GM19239 (cell line): ENCODE data around the gene NFE2L2.
"Not testable (repeated sequence)": the region's sequence is repeated elsewhere in the genome, so short reads cannot be mapped to it uniquely, and the experiment has no call there.

Experiments used
- DNase-seq: peaks from one replicate; pipeline ENCODE4 v3.0.0; 2011; ENCODE audit warnings: low spot score; ENCODE audit not compliant: insufficient read length
- FAIRE-seq: peaks from 2 replicates; lab custom pipeline; 2011; peaks lifted over from hg19 to GRCh38; lab: Jason Lieb, UNC

Gene NFE2L2

DNA sequence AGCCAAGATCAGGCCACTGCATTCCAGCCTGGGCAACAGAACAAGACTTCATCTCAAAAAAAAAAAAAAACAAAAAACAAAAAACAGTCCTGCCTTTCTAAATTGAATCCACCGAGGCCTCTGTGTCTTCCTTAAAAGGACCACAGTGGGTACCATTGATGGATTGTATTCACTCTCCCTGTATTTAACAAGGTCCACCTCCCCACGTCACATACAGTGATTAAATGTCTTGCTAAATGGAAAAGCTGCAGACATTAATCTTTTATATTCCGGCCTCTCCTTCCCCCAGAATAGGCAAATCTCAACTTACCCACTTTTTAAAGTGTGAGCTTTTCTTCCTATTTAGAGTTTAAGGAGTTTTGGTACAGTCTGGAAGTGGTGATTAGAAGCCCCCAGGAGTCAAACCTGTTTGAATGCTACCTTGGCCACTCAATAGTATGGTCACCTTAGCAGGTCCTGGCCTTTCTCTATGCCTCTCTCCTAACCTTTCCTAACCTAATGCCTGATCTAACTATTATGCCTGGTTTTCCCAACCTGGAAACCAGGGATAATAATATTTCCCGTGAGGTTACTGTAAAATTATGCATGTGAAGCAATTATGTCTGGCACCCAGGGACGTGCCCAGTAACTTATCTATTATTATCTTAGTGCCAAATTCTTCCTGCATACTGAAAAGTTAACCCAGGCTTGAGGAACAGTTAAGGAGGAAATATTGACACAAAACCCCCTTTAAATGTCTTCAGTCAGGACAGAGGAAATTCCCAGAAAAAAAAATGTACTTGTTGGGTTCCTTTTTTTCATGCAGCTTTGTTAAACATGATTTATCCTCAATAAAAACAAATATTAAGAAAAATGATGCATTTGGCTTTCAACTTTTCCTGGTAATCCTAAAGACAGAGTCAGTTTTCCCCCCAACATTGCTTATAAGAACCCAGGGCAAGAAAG is 3.1 kb downstream of the NFE2L2 start:
- FAIRE-seq = peak; percentile 18
- DNase-seq = no peak

DNA sequence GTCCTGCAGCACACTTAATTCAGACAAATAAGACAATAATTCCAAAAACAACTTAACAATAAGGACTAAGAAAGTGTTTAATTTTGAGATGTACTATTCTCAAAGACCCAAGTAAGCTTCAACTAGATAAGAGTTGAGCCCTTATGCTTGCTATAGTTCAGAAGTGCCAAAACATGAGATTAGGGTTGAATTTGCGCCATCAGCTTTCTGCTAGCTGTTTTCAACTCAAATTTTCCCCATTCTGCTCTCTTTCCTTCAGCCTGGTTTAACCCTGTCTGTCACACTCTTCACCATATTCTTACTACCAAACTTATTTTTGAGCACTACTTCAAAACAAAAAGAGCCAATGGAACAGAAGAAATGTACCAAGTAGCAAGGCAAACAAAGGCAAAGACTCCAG is 4.1 kb downstream of the NFE2L2 start:
- FAIRE-seq (no peak), DNase-seq (no peak)

DNA sequence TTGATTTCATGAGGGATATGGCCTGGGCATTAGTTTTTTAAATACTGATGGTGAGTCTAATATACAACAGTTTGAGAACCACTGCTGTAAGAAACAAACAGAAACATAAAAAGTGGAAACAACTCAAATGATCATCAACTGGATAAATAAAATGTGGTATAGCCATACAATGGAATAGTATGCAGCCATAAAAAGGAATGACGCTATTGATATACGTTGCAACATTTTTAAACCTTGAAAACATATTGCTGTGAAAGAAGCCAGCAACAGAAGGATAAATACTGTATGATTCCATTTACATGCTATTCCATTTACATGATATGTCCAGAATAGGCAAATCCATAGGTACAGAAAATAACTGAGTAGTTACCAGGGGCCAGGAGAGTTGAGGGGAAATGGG is 6.5 kb downstream of the NFE2L2 start:
- no peak for FAIRE-seq
- no peak for DNase-seq

DNA sequence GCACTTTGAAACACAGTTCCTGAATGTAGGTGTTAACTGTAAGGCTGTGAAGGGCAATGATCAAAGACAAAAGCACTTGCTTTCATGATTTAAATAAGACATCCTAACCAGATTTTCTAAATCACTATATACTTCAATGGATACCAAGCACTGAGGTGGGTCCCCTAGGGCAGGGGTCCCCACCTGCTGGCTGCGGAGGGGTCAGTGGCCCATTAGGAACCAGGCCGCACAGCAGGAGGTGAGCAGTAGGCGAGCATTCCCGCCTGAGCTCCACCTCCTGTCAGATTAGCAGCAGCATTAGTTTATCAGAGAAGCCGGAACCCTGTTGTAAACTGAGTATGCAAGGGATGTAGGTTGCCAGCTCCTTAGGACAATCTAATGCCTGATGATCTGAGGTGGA is 7.1 kb downstream of the NFE2L2 start:
- FAIRE-seq (no peak), DNase-seq (no peak)

DNA sequence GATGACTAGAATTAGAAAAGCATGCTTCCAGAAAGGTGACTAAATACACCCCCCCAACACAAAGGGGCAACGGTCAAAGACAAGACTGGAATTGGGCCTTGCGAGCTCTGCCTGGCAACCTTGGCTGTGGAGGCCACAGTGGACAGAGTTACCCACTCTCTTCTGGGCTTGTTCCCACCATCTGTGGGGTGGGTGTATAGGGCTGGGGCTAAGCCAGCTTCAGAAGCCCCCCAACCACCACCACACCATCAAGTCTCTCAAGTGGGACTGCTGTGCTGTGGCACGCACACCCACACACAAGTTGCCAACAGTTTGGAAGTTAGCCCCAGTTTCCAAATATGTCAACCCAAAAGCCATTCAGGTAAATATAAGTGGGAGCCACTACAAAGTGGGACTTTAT is 7.8 kb downstream of the NFE2L2 start:
- no peak for FAIRE-seq
- DNase-seq = no peak

DNA sequence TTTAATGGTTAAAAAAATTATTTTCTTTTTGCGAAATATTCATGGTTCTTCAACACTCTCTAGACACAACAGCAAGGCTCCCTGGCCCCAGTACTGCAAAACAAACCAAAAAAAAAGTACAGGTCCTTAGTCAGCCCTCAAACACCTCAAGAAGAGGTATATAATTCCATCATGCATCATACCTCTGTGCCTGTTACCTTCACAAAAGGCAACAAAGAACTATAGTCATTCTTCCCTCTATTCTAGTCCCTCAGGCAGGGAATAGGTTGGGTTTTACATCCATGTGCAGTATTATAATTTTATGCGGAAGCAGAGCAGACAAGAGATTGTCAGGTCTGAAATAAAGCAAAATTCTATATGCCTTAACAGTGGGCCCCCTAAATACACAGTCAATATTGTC is 8.5 kb downstream of the NFE2L2 start:
- FAIRE-seq (no peak), DNase-seq (no peak)

DNA sequence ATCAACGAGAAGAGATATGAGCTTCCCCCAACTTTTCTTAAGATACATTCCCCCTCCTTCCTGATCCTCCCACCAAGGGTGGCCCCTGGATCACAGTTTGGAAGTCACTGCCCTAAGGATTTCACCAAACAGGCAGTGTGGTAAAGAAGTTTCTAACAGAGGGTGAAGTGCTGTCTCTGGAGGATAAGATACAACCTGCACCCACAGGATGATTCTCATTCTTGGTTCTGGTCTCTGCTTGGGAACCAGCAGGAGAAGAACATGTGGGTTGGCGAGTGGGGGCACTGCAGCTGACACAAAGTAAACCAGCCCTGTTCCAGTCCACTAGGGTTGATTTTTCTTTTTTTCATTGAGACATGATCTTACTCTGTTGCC is 9.3 kb downstream of the NFE2L2 start:
- DNase-seq = no peak
- no peak for FAIRE-seq

DNA sequence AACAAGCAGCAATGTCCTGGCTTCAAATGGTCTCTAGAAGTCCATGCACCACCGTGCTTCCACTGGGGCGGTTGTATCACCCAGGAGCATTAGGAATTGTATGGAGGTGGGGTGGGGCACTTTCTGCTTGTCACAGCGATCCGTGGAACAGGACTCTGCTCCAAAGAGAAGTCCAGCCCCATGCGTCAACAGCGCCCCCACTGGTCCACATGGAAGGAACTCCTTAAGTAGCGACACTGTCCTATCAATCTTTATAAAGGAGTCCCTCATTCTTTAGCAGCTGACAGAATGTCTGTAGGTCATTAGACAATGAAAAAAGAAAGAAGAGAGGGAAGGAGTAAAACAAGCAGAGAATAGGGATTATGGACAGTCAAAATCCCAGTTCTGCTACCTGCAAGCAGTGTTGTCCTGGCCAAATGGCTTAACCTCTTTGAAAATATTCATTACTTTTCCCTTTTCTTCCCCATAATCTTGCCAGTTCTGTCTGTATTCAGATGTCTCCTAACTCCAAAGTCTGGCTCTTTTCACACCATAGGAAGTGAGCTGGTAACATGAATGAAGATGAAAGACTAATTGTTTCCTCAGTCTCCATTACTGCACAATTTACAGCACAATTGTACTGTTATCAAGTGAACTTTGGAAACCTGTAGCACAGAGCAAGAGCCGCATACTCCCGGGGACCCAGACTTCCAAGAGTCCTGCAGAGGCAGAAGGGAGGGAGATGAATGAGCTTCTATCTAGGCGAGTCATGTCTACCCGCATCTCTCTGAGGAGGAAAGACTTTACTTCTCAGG is 9.9 kb downstream of the NFE2L2 start:
- FAIRE-seq (no peak), DNase-seq (no peak)

DNA sequence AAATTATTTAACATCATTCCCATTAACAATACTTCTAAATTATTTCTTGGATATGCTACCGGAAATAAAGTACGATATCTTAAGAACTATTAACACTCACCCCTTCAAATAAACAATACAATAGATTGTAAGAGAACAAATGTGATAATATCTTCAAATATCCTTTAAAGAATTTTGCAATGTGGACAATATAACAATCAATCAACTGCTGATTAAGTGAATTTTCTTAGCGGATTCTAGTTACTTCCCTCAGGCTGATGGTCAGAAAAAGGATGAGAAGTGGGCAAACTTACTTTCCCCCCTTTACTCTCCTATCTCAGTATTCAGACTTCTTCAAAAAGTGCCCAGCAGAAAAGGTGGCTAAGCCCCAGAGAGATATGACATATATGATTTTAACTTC is 10.8 kb downstream of the NFE2L2 start:
- FAIRE-seq (no peak), DNase-seq (no peak)

DNA sequence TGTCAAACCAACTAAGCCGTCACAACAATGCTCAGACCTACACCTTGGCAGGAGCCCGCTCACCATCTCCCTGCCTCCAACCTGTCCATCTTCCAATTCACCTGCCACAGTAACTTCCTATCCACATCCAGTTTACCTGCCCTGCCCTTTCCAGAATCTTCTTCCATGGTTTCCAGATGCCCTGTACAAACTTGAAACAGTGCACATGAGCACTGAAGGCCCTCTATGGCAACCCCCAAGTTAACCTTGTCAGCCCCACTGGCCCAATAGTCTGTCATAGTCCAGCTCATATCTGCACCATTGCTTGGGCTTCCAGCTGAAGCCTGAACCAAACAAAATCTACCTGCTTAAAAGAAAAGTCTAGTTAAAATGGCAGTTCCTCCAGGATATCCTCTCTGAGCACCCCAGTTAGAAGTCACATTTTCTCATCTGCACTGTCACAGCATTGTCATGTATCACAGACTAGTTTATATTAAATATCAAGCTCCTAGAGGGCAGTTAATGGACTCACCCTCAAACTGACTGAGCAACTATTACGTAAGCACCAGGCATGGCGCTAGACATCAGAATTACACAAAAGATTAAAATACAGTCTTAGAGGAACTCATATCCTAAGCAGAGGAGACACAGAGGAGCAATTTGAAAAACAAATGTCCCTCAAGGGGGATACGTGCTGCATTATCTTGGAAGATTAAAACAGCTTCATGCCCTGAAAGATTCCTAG is 11.6 kb downstream of the NFE2L2 start:
- FAIRE-seq = no peak

DNA sequence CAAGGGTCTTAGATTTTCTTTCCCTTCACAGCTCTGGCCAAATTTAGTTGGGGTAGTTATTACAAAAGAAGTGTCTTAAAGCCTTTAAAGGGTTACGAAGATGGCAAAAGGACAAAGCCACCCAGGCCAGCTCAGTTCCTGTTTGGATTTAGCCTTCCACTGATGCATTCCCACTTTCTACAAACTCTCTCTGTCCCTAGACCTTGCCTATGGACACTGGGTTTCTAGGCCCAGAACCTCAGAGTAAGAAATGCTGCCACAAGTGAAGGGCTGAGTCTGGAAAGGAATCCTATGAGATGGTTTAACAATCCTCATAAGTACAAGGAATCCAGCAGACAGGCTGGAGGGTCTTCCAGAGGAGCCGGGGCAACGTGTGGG is 13.4 kb downstream of the NFE2L2 start:
- no peak for FAIRE-seq
- DNase-seq = no peak

More for the DNA sequence above, 11.6 kb downstream of the NFE2L2 start:
- no peak for DNase-seq

DNA sequence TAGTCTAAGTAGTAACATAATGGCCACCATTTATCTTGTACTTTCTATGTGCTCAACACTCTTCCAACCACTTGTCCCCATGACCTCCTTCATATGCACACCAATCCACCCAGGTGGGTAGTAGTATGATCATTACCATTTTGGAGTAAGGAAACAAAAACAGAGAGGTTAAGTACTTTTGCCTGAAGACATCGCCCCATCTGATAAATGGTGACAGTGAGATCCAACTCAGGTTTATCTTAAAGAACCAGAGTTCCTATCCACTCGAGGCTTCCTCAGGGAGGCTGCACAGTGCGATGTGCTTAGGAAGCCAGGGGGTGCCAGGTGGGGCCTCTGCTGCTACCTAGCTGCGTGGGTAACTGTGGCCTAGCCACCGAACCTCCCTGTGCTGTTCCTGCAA is 14.1 kb downstream of the NFE2L2 start:
- no peak for DNase-seq
- no peak for FAIRE-seq

DNA sequence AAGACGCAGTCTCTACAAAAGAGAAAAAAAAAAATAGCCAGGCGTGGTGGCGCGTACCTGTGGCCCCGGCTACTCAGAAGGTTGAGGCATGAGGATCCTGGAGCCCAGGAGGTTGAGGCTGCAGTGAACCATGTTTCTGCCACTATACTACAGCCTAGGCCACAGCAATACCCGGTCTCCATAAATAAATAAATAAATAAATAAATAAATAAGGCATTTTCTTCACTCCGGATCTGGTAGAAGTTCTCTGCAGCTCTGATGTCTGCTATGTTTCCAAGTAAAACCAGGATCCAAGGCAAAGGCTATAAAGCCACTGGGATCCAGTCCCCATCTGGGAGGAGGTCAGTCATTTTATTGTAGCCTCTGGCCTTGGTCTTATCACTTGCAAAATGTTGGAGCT is 15.5 kb downstream of the NFE2L2 start:
- DNase-seq = no peak
- no peak for FAIRE-seq

DNA sequence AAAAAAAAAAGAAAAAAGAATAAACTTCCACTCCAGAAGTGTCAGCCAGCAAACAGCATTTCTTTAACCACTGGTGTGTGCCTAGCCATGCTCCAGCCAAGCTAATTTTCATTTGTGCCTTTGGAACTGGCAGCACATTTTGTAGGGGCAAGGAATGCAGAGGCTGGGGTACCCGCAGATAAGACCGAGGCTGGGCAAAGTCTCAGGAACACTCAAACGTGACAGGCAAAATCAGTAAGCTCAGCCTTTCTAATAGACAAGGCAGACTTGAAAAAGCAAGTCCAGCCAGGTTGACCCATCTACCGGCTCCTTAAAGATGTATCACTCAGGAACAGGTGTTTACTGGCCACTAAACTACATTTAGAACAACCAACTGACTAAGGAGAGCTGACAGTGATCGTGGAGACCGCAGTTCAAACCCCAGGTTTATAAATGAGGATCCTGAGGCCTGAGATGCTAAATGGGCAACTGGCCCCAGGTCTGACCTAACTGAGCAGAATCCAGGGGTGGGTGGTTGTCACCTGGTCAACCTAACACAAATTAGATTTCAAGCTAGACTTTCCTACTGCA is 16.7 kb downstream of the NFE2L2 start:
- FAIRE-seq (no peak), DNase-seq (no peak)

DNA sequence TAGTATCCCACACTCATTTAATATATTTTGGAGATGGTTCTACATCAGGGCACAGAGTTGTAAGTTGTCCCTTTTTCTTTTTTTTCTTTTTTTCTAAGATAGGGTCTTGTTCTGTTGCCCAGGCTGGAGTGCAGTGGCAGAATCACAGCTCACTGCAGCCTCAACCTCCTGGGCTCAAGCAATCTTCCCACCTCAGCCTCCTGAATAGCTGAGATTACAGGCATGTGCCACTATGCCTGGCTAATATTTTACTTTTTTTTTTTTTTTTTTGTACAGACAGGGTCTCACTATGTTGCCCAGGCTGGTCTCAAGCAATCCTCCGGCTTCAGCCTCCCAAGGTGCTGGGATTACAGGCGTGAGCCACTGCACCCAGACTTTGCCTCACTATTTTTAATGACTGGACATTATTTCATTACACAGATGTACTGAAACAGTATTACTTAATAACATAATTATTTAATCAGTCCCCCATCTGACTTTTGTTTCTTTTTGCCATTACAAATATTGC is 17.9 kb downstream of the NFE2L2 start:
- not testable (repeated sequence) for FAIRE-seq, DNase-seq

DNA sequence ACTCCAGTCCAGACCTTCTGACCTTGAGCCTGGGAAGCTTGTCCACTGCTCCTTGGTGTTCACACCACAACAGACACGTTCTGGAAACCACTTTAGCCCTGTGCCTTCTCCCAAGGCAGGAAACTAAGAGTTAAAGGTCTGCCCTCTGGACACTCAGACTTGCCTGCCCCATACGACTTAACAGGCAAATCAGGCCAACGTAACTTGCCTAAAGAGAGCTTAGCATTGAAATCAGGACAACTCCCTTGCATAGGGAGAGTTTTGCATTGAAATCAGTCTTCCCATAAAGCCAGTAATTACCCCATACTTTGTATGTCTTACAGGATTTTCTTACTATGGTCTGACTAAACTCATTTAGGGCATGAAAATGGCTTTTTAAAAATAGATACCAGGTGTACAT is 18.5 kb downstream of the NFE2L2 start:
- FAIRE-seq (no peak), DNase-seq (no peak)

DNA sequence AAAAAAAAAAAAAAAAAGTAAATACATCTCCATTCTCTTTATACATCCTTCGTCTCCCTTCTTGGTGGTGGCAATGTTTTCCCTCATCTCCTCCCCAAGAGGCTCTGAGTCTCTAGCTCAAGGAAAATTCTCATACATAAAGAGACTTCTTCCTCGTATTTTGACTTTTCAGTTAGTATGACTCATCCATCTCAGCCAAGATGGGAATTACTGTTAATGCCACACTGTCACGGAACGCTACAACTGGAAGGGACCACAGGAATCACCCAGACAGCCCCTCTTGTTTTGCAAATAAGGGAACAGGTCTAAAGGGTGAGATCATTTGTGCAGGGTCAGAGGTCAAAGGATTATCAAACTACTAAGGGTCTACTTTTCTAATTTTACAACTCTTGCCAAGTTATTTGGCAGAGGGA is 19.5 kb downstream of the NFE2L2 start:
- FAIRE-seq (no peak), DNase-seq (no peak)

DNA sequence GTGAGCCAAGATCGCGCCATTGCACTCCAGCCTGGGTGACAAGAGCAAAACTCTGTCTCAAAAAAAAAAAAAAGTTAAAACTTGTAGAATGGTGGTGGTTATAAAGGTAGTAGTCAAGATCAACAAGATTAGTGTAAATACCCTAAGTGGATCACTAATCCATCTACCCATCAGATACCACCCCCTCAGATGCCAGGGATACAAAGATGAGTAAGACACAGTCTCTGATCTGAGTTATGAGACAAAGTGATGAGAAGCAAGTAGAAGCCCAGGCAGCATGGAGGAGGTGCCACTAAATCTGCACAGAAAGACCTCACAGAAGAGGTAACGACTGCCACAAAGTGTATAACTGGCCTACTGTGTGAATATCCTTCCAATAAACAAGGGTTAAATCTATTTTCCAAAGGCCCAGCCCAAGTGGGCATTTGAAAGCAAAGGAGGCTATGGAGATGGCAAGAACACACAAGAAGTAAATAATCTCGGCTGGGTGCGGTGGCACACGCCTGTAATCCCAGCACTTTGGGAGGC is 20.2 kb downstream of the NFE2L2 start:
- FAIRE-seq = no peak
- DNase-seq = no peak

DNA sequence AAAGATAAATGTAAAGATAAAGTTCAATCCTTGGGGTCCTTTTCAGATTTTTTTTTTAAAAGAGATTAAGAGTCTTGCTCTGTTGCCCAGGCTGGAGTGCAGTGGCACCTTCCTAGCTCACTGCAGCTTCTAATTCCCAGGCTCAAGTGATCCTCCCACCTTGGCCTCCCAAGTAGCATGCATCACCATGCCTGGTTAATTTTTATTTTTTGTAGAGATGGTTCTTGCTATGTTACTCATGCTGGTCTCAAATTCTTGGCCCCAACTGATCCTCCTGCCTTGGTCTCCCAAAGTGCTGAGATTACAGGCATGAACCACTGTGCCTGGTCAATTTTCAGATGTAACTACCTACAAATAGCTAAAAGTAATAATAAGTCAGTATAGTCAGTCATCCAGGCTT is 21.1 kb downstream of the NFE2L2 start:
- no peak for DNase-seq
- FAIRE-seq = no peak

DNA sequence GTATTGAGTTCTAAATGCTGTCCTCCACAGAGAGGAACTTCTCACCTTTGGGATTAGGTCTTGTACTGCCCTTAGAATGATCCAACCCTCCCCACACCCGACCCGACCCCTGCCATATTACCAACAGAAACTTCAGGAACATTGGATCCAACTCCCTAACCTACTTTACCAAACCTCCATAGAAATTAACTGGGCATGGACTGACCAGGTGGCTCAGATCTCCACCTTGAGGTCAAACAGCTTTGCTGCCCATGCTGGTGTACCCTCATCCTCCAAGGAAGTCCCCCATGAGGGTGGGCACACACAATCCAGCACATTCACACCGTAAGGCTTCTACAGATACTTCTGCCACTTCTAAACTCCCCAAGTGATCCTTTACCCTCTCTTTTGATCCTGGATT is 21.5 kb downstream of the NFE2L2 start:
- DNase-seq (no peak), FAIRE-seq (no peak)
